ENCODE results near the gene TSPOAP1. TPM values are rescaled to one million over a fixed set of nuclear protein-coding genes. Genes with fewer than 3 reads are reported as not detected.

TSPOAP1 gene
- total RNA-seq, 1 donor from 2014 or later, result 1.3 TPM

DNA sequence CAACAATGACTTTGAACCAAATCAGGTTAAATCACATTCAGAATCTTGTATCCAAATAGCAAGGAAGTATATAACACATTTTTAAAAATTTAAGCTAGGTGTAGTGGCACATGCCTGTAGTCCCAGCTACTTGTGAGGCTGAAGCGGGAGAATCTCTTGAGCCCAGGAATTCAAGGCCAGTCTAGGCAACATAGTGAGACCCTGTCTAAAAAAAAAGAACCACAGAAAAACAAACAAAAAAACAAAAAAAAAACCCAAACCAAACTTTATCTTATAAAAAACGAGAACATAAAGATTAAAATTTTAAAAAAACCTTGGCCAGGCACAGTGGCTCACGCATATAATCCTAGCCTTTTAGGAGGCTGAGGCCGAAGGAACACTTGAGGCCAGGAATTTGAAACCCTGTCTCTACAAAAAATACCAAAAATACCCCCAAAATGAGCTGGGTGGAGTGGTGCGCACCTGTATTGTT, 11.8 kb upstream of the TSPOAP1 start:
- no peak for DNase-seq (ENCODE audit: low spot score)

DNA sequence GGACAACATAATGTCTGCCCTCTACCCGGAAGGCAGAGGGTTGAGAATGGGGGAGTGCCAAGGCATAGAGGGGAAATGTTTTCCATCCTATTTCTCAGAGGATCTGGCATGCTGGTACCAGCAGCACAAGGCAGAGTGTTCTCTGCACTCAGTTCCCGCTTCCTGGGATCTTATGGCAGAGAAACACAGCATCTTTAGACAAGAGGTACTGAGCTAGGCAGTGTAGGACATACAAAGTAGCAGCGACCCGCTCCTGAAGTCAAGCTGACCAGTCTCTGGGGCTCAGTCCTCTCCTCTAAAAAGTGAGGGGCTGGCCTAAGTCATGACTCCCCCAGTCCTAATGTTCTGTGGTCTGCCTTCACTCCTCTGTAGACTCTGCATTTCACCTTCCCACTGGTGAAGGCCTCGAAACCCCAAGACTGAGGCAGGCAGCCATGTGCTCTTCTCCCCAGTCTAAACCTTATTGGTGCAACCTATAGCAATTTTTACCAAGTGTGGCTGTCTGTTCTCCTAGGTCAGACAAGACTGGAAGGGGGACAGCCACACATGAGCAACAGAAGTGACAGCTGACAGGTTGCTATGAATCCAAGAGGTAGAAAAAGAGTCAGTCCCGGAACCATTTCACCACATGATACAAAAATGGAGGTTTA, 11.3 kb upstream of the TSPOAP1 start:
- DNase-seq (ENCODE audit: low spot score), result no peak

DNA sequence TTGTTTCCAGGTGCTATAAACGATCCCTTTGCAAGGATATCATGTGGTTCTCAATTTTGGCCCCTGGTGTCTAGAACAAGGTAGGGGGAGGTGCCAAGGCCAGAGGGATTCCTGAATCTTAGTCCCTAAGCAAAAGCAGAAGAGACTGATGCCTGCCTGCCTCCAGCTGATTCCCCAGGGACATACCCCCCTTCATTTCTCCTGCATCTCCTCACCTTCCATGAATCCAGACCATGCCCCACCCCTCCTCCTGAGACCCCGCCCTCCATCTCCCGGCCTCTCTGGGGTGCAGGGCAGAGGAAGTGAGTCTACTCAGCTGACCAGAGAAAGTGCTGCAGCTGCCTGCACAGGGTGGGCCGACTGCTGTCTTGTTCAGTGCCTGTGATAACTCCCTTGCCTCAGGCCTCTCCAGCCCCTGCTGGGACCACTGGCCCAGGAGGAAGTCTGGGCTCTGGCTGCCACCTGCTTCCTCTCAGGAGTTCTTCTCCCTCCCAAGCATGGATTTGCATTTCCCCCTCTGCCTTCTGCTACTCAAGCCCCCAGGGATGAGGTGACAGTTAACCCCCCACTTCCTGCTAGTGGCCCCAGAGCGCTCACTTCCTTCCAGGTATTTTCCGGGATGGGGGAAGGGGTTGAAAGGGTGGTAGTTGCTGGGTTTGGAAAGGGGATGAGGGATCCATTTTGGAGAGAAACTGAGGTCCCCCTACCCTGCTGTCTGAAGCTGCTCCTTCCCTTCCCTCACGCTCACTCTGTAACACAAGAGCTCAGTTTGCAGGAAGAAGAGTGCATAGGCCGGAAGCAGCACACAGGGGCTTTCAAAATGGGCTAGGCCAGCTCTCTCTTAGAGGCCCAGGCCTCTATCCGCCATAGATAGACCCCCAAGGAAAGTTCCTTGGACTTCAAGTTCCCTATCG, 10.5 kb upstream of the TSPOAP1 start:
- no peak for DNase-seq (ENCODE audit: low spot score)

- no peak for DNase-seq (ENCODE audit: low spot score)
These were observed 9.9 kb upstream of the TSPOAP1 start for GRCh38 chr17:58338454-58338840.

DNA sequence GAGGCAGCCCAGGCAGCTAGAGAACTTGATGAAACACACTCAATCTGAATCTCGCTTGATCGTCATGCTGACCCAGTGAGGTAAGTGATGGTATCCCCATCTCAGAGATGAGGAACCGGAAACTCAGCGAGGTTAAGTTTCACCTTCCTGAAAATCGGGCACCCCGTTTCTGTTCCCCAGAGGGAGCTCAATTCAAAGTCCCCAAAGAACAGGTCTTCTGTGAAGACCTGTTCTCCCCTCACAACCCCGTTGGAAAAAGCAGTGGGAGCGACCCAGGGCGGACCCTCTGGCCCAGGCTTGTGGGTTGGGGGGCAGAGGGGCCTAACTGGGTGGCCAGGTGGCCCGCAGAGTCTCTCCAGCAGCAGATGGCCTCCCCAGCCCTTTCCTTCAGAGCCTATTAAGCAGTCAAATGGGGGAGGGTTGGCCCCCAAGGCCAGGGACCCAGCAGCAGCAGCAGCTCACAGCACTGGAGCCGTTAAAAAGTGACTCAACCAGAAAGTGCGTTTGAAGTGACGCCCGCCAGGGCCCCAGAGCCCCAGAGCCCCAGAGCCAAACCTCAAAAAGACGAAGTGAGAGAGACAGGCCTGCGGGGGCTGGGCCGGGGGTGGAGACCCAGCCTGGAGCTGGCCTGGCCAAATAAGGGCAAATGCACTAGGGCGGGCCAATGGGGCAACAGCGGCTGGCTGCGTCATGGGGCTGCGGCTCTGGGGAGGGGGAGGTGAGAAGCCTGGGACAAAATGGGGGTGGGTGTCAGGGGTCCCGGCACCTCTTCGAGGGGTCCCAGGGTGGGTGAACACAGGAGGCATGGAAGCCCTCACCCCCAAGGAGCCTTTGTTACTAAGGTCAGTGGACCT, 9.2 kb upstream of the TSPOAP1 start:
- no peak for DNase-seq (ENCODE audit: low spot score)

DNA sequence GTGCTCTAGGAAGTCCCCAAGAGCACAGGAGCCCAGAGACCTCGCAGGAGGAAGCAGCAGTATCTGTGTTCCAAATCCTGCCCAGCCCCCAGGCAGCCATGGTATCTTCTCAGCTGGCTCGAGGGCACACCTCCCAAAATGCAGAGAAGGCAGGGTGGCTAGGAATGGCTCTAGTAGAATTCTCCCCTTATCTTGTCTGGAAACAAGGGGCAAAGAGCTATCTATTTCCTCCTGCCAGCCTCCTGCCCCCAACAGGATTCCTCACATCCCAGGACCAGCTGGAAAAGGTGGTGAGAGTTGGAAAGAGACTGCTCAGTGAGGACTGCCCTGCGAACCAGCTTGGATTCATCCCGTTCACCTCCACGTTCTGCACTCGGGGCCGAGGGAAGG, 8.6 kb upstream of the TSPOAP1 start:
- DNase-seq (ENCODE audit: low spot score), result no peak

- DNase-seq (ENCODE audit: low spot score), result no peak
These were observed 8.0 kb upstream of the TSPOAP1 start for GRCh38 chr17:58336456-58337209.

DNA sequence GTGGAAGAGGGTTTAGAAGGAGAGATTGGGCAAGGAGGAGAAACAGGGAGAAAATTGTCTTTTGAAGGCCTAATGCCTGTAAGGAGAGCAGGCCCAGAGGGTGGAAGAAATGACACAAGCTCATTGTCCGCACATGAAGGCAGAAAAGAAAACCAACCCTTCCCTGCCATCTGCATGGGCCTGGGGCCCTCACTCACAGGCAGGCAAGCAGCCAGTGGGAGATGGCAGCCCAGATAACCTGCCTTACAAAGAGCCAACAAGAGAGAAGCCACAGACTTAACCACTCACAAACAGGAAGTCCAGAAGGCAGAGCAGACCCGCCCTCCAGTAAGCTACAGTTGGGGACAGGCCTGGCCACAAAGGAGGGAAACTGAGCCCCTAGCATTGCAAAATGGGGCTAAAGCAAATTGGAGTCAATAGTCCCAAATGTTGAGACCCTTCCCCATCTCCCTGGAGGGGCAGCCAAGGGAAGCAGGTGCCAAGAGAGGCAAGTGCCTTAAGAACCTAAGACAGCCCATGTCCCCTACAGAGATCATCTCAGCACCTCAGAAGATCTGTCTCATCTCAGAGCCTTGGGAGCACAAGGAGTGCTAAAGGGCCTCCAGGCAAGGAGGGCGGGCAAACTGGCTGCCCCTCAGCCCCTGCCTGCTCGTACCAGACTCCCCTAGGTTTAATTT, 7.3 kb upstream of the TSPOAP1 start:
- DNase-seq (ENCODE audit: low spot score), result no peak

GRCh38 chr17:58335061-58335731, 6.6 kb upstream of the TSPOAP1 start:
- no peak for DNase-seq (ENCODE audit: low spot score)

GRCh38 chr17:58334661-58335060, 6.1 kb upstream of the TSPOAP1 start:
- DNase-seq (ENCODE audit: low spot score), result no peak

DNA sequence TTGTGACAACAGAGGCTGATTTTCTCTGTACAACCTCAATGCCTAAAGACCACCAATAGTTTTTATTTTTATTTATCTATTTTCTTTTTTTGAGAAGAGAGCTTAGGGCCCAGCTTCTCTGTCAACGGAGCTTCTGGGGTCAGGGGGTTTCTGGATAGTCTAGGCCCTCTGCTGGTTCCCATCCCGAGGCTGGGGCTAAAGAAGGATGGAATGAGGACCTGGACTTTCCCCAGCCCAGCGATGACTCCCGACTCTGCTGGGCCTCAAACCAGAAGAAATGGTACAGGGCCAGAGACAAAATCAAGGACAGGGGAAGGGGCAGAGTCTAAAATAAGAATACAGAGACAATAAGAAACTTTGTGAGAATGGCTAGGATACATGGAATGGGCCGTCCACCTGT, 5.7 kb upstream of the TSPOAP1 start:
- no peak for DNase-seq (ENCODE audit: low spot score)

DNA sequence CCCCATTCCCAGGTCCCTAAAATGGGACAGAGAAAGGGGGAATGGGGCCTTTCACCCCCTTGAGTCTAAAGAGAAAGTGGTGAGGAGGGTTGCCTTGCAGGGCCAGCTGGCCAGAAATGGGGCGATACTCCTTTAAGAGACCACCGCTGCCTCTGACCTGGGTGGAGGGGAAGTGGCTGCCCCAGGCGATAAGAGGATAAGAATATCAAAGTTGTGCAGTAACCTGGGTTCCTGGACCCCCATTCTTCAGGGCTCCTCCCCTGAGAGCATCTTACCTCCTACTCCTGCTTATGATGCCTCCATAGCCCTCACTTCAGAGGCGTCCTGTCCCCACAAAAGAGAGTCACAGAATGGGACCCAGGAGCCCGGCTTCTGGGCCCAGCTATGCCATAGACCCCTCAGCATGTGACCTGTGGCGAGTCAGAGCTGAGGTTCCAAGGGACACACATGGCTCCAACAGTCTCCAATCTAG, 5.2 kb upstream of the TSPOAP1 start:
- DNase-seq (ENCODE audit: low spot score), result no peak

DNA sequence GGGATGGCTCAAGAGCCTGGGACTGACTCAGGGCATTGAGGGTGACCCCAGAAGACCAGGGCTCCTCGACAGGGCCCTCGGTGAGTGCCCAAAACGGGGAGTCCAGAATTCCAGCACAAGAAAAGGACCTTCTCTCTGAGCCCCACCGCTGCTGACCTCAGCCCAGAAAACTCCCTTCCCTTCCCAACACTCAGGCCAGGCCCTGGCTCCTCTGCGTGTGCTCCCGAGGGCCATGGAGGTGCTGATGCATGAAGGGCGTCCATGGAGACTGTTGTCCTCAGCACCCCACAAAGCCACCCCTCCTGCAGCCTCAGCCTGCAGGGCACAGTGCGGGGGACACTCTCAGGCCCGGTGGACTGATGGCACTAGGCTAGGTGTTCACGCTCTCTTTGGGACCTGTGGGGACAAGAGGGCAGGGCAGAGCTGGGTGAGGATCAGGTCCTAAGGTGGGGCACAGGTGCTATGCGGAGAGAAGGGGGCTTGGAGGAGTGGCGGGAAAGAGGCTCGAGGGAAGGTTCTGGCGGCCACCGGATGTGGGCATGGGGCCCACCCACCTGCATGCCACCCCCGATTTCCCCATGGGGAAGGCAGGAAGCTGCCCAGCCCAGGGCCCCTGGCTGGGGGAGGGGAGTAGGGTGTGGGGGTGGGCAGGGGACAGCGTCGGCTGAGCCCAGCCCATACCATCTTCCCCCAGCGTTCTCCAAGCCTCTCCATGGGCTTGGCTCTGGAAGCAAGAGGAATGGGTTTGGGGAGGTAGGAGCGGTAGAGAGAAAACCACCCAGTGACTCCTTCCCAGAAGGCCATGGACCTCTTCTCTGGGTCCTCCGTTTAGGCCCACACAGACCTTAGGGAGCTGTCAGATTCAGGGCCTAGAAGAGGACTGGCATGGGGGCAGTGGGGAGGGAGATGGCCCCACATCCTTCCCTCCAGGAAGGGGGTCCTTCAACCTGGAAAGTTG, 4.5 kb upstream of the TSPOAP1 start:
- no peak for DNase-seq (ENCODE audit: low spot score)

DNA sequence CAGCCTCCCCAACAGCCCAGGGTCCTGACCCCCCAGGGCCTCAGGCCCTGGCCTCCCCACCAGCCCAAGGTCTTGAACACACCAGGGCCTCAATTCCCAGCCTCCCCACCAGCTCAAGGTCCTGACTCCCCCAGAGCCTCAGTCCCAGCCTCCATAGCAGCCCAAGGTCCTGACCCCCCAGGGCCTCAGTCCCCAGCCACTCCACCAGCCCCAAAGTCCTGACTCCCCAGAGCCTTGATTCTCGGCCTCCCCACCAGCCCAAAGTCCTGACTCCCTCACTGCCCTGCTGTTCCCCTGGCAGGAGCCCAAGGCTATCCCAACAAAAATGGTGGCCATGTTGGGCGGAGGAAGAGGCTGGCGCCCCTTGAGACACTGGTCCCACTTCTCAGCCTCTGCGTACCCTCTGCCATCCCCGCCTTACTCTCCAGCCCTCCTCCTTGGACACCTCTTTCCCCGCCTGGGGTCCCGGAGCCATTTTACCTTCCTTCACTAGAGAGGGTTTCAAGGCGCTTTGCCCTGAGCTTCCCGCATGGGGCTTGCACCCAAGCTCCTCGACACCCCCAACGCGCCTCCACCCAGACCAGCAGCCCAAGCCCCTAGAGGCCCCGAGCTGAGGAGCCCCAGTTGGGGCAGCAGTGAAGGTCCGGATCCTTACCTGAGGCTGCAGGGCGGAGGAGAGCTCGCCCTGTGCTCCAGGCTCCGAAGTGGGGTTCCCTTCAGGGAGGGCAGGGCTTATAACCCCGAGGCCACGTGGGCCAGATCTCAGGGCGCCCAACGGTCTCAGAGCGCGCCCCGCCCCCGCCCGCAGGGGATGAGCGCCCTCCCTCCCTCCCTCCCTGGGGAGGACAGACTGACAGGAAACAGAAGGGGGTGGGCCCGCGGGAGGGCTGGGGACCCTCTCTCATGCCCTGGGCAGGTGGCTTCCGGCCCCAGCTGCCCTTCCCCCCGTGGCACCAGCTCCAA, 3.5 kb upstream of the TSPOAP1 start:
- no peak for DNase-seq (ENCODE audit: low spot score)

- DNase-seq (ENCODE audit: low spot score), result no peak
These were observed 2.6 kb upstream of the TSPOAP1 start for GRCh38 chr17:58330997-58331814.

- no peak for DNase-seq (ENCODE audit: low spot score)
These were observed 2.0 kb upstream of the TSPOAP1 start for GRCh38 chr17:58330538-58330996.

All from mesenteric fat pad (tissue), 1 donor.